H1 (cell line): ENCODE results near the gene NPIPB6. TPM values are rescaled to one million over a fixed set of nuclear protein-coding genes. Genes with fewer than 3 reads are reported as not detected.

ENCODE experiments used
- CTCF ChIA-PET: fragments of 300-600 bp; sonication (Branson Sonifier 250); formaldehyde crosslinking; loops from one replicate; lab custom pipeline; 2021; ENCODE audit not compliant: partially characterized antibody; lab: Charles Lee
- POLR2A ChIA-PET: fragments of 300-600 bp; sonication (Branson Sonifier 250); formaldehyde crosslinking; loops from one replicate; lab custom pipeline; 2021; ENCODE audit warnings: inconsistent platforms; ENCODE audit not compliant: partially characterized antibody; lab: Charles Lee
- DNase-seq, 2 experiments: peaks; one replicate each; pipeline versions ENCODE4 v3.0.0 to v3.0.0-alpha.2; 2010 to 2022; ENCODE audit warnings: low spot score in 2 of 2, low read depth in 1 of 2, mixed read lengths in 1 of 2
- FAIRE-seq: peaks from 2 replicates; lab custom pipeline; 2011; peaks lifted over from hg19 to GRCh38; lab: Jason Lieb, UNC
- H2AFZ ChIP-seq: 2 replicates; pipeline ENCODE4 v1.8.1; 2012; ENCODE audit warnings: low read length, inconsistent platforms
- H2AK5ac ChIP-seq: 2 replicates; pipeline ENCODE4 v1.6.1; 2013; ENCODE audit warnings: low read depth, low read length
- H2BK120ac ChIP-seq: replicated peaks from 2 replicates; pipeline ENCODE3; 2013; ENCODE audit warnings: low read depth, low read length, inconsistent platforms
- H2BK12ac ChIP-seq: 2 replicates; pipeline ENCODE4 v1.6.1; 2013; ENCODE audit warnings: low read depth, low read length
- H2BK15ac ChIP-seq: 2 replicates; pipeline ENCODE4 v1.6.1; 2013; ENCODE audit warnings: low read length
- H2BK20ac ChIP-seq: 2 replicates; pipeline ENCODE4 v1.6.1; 2013; ENCODE audit warnings: low read length
- H2BK5ac ChIP-seq: 2 replicates; pipeline ENCODE4 v1.6.1; 2013; ENCODE audit warnings: low read depth, low read length
- H3K14ac ChIP-seq: 2 replicates; pipeline ENCODE4 v1.6.1; 2013; ENCODE audit warnings: inconsistent platforms; ENCODE audit not compliant: insufficient read length
- H3K18ac ChIP-seq: 2 replicates; pipeline ENCODE4 v1.6.1; 2013; ENCODE audit warnings: low read length; ENCODE audit errors: extremely low read depth
- H3K23ac ChIP-seq: 2 replicates; pipeline ENCODE4 v1.6.1; 2013; ENCODE audit warnings: inconsistent platforms; ENCODE audit not compliant: insufficient read length
- H3K23me2 ChIP-seq: 2 replicates; pipeline ENCODE4 v1.6.1; 2013; ENCODE audit warnings: low read depth, low read length
- H3K27ac ChIP-seq: 2 replicates; pipeline ENCODE4 v1.6.1; 2011; ENCODE audit warnings: low read depth, low read length, inconsistent platforms
- H3K27me3 ChIP-seq, 4 experiments: replicated peaks in 1 of 4; 1 replicate in 1 of 4; 2 replicates in 3 of 4; pipeline versions ENCODE4 v1.6.1 to v1.8.1; 2011 to 2013; ENCODE audit warnings: low read length in 3 of 4, mild to moderate bottlenecking in 3 of 4, inconsistent platforms in 2 of 4, mixed read lengths in 2 of 4, moderate library complexity in 1 of 4; ENCODE audit not compliant: control insufficient read depth in 3 of 4, insufficient read depth in 3 of 4; ENCODE audit errors: extremely low read depth in 1 of 4
- H3K36me3 ChIP-seq, 4 experiments: 2 replicates each; pipeline versions ENCODE4 v1.6.1 to v1.8.1; 2011 to 2013; ENCODE audit warnings: mild to moderate bottlenecking in 4 of 4, low read length in 3 of 4, moderate library complexity in 2 of 4, control low read depth in 1 of 4, inconsistent platforms in 1 of 4; ENCODE audit not compliant: insufficient read depth in 4 of 4, control insufficient read depth in 2 of 4
- H3K4ac ChIP-seq: replicated peaks from 2 replicates; pipeline ENCODE3; 2013; ENCODE audit warnings: low read length, low read depth, mixed read lengths, inconsistent platforms; ENCODE audit not compliant: insufficient read length
- H3K4me1 ChIP-seq, 4 experiments: replicated peaks in 1 of 4; 1 replicate in 1 of 4; 2 replicates in 3 of 4; pipeline versions ENCODE4 v1.6.1 to v1.8.1; 2011 to 2013; ENCODE audit warnings: low read length in 3 of 4, inconsistent platforms in 2 of 4, mixed read lengths in 1 of 4; ENCODE audit not compliant: insufficient read depth in 4 of 4, control insufficient read depth in 3 of 4
- H3K4me2 ChIP-seq, 2 experiments: 2 replicates each; pipeline versions ENCODE4 v1.6.1 to v1.8.1; 2011 to 2013; ENCODE audit warnings: low read depth in 2 of 2, low read length in 2 of 2, control low read depth in 1 of 2, inconsistent platforms in 1 of 2, mild to moderate bottlenecking in 1 of 2; ENCODE audit not compliant: insufficient read depth in 1 of 2
- H3K4me3 ChIP-seq, 4 experiments: fragments of 200-600, 300-600 bp in 1 of 4; sonication (generic), shearing (Covaris generic), sonication (Bioruptor Twin) in 1 of 4; 2 replicates each; pipeline versions ENCODE4 v1.5.1 to v1.8.1; 2011 to 2016; ENCODE audit warnings: low read length in 4 of 4, low read depth in 3 of 4, control low read depth in 2 of 4, inconsistent platforms in 2 of 4, mild to moderate bottlenecking in 2 of 4, mixed read lengths in 1 of 4, moderate library complexity in 1 of 4; ENCODE audit not compliant: insufficient read depth in 2 of 4; ENCODE audit errors: extremely low read depth in 1 of 4
- H3K56ac ChIP-seq: replicated peaks from 2 replicates; pipeline ENCODE3; 2013; ENCODE audit warnings: low read depth, mild to moderate bottlenecking, mixed read lengths, low read length, inconsistent platforms; ENCODE audit not compliant: insufficient read length
- H3K79me1 ChIP-seq: 2 replicates; pipeline ENCODE4 v1.6.1; 2013; ENCODE audit warnings: low read depth, low read length, control low read depth
- H3K79me2 ChIP-seq, 2 experiments: 2 replicates each; pipeline versions ENCODE4 v1.6.1 to v1.8.1; 2012 to 2013; ENCODE audit warnings: low read length in 2 of 2, mild to moderate bottlenecking in 2 of 2, inconsistent platforms in 1 of 2; ENCODE audit not compliant: insufficient read depth in 2 of 2, control insufficient read depth in 1 of 2
- H3K9ac ChIP-seq, 4 experiments: replicated peaks in 1 of 4; 1 replicate in 1 of 4; 2 replicates in 3 of 4; pipeline versions ENCODE4 v1.6.1 to v1.8.1; 2011 to 2013; ENCODE audit warnings: low read depth in 3 of 4, low read length in 3 of 4, control low read depth in 2 of 4, mild to moderate bottlenecking in 2 of 4, moderate library complexity in 2 of 4, inconsistent platforms in 1 of 4; ENCODE audit errors: extremely low read depth in 1 of 4
- H3K9me3 ChIP-seq, 2 experiments: 2 replicates each; pipeline versions ENCODE4 v1.6.1 to v1.8.1; 2012 to 2013; ENCODE audit warnings: mild to moderate bottlenecking in 2 of 2, moderate library complexity in 2 of 2, control low read depth in 1 of 2, inconsistent platforms in 1 of 2, low read depth in 1 of 2, low read length in 1 of 2, mixed read lengths in 1 of 2; ENCODE audit not compliant: insufficient read depth in 2 of 2
- H4K20me1 ChIP-seq, 2 experiments: replicated peaks in 1 of 2; 2 replicates each; pipeline versions ENCODE3 to v1.8.1; 2011 to 2013; ENCODE audit warnings: inconsistent platforms in 2 of 2, low read length in 2 of 2, mild to moderate bottlenecking in 1 of 2; ENCODE audit not compliant: insufficient read depth in 2 of 2, control insufficient read depth in 1 of 2
- H4K5ac ChIP-seq: 2 replicates; pipeline ENCODE4 v1.6.1; 2013; ENCODE audit warnings: low read length, low read depth, mixed read lengths, inconsistent platforms; ENCODE audit not compliant: insufficient read length
- H4K8ac ChIP-seq: 2 replicates; pipeline ENCODE4 v1.8.0; 2013; ENCODE audit warnings: mild to moderate bottlenecking, moderate library complexity, low read length, inconsistent platforms; ENCODE audit not compliant: insufficient read depth; ENCODE audit errors: extremely low read depth
- H4K91ac ChIP-seq: replicated peaks from 2 replicates; pipeline ENCODE3; 2013; ENCODE audit warnings: low read length, mixed read lengths, inconsistent platforms; ENCODE audit not compliant: insufficient read length
- CTCF ChIP-seq, 3 experiments: IDR thresholded peaks; 1 replicate in 2 of 3; 2 replicates in 1 of 3; pipeline versions ENCODE4 v1.5.1 to v1.6.1; 2011; ENCODE audit warnings: low read length in 3 of 3, mild to moderate bottlenecking in 3 of 3, inconsistent platforms in 2 of 3, low read depth in 1 of 3, moderate library complexity in 1 of 3; ENCODE audit not compliant: insufficient read depth in 1 of 3; ENCODE audit errors: control extremely low read depth in 1 of 3
- MAX ChIP-seq: IDR thresholded peaks from 2 replicates; pipeline ENCODE4 v1.6.1; 2012; ENCODE audit warnings: inconsistent platforms
- WGBS, 2 experiments: shearing (Covaris generic) in 1 of 2; methylation state at CpG; one replicate each; pipeline versions ENCODE4 v1.1.6 to v1.1.7; 2013 to 2015; ENCODE audit warnings: low lambda C conversion rate in 2 of 2, mixed read lengths in 2 of 2, inconsistent platforms in 1 of 2, low coverage in 1 of 2, missing lambda C conversion rate in 1 of 2; ENCODE audit not compliant: insufficient replicate concordance in 2 of 2, insufficient coverage in 1 of 2, insufficient read length in 1 of 2; ENCODE audit errors: extremely low coverage in 1 of 2, missing lambda C conversion rate in 1 of 2; 5-methylcytosine and 5-hydroxymethylcytosine counted together
- polyA plus RNA-seq, 7 experiments: library from polyadenylated mRNA; depleted of rRNA in 3 of 7; stranded (reverse) in 5 of 7; unstranded in 2 of 7; fragments of >200 nt in 5 of 7; fragments of 200-250 nt in 2 of 7; gene quantifications; 1 replicate in 5 of 7; 2 replicates in 1 of 7; 4 replicates in 1 of 7; pipeline versions ENCODE4 v1.2.1 to v1.2.3, GENCODE V29; 2011 to 2013; ENCODE audit warnings: missing spikeins in 2 of 7, mixed read lengths in 2 of 7
- total RNA-seq: library from RNA; stranded (reverse); fragmentation: NEBNext Ultra II Directional; extraction: Animal tissue kit (Norgen Biotek cat#: 25700); gene quantifications from 2 replicates; pipeline ENCODE4 v1.2.1, GENCODE V29; 2021

The NPIPB6 gene
- total and polyA plus RNA-seq, 2 of the 8 experiments (the other 6 are each of a cell fraction or from before 2014, with no cell fraction given) = 0.83 to 1.9 TPM

- Histone ChIP-seq H3K27ac (no peak overlapping the region), H3K4ac (no peak overlapping the region), H2BK20ac (no peak overlapping the region), H4K91ac (no peak overlapping the region), H2AFZ (no peak overlapping the region), H3K4me2 (peak overlapping the region in 1 of 2 experiments; percentile 40; a peak in 3 of 4 replicates), H3K4me1 (peaks cover 6 to 37% (median 22%) of the 10 kb centered on the region in 4 experiments), H3K9me3 (no peaks in the 10 kb centered on the region), H4K8ac (no peak overlapping the region), H4K20me1 (peaks cover 38 to 54% of the 10 kb centered on the region in 2 experiments), H3K9ac (no peak overlapping the region), H3K4me3 (no peak overlapping the region), H3K56ac (no peak overlapping the region), H3K14ac (no peak overlapping the region), H3K36me3 (peaks cover 0 to 9% (median 2%) of the 10 kb centered on the region in 4 experiments; a peak in 3 of 8 replicates), H3K79me2 (peaks cover 10 to 94% of the 10 kb centered on the region in 2 experiments), H3K23me2 (peaks cover 5% of the 10 kb centered on the region), H3K79me1 (peaks cover 42% of the 10 kb centered on the region), H2BK120ac (no peak overlapping the region), H2BK15ac (no peak overlapping the region), H3K18ac (no peak overlapping the region), H2AK5ac (no peak overlapping the region), H2BK12ac (no peak overlapping the region), H4K5ac (no peak overlapping the region), H3K23ac (no peak overlapping the region), H2BK5ac (0 out of 2 replicates have a peak overlapping the region, but pooled peaks have one; percentile 31), H3K27me3 (no peaks in the 10 kb centered on the region)
- peak; percentile 87 for FAIRE-seq
- 64% methylated on average over 4 of the region's 4 CpGs; no CpG with 5 or more reads in 1 of the 2 experiments for WGBS, 2 experiments
- DNase-seq = no peak
- POLR2A ChIA-PET = interaction anchor here (0.5 to 5.1 kb wide), 7 partner anchors 11 to 21 kb away, joined by 3 to 22 read pairs (median 5); no protein-coding TSS in a partner anchor
- peak in 1 of 3 experiments; percentile 24; a peak in 1 of 4 replicates for TF ChIP-seq CTCF (IDR thresholded peaks at IDR 0.05; ENCODE audit: control extremely low read depth in 1 of 3, insufficient read depth in 1 of 3, low read depth in 1 of 3, low read length in 3 of 3)
- TF ChIP-seq MAX = no peak
- CTCF ChIA-PET = interaction anchor here (1.0 to 4.4 kb wide), 6 partner anchors 15 to 23 kb away, joined by 3 to 32 read pairs (median 22); no protein-coding TSS in a partner anchor
Measured at GRCh38 chr16:28298511-28298878, 64.8 kb downstream of the NPIPB6 start.
